Measurements from ENCODE around the gene GPR180. TPM values are rescaled to one million over a fixed set of nuclear protein-coding genes. Genes with fewer than 3 reads are reported as not detected.
"Not testable (repeated sequence)": the region's sequence is repeated elsewhere in the genome, so short reads cannot be mapped to it uniquely, and the experiment has no call there.

The GPR180 gene
- total and polyA plus RNA-seq, 4 donors: 6.4 to 19.4 (median 8.1) TPM

GRCh38 chr13:94636096-94636495 is 34.4 kb downstream of the GPR180 start:
- not testable (repeated sequence) for H3K36me3 ChIP-seq (ENCODE audit: control insufficient read depth, insufficient read depth, low read length)

GRCh38 chr13:94636942-94637578 is 35.4 kb downstream of the GPR180 start:
- no CpG with 5 or more reads among the region's 1 CpG for WGBS (ENCODE audit: insufficient coverage)
- no peak for DNase-seq (ENCODE audit: low read depth in 4 of 6, low spot score in 6 of 6)
- no peaks in the 10 kb centered on the region for H3K4me1 ChIP-seq (ENCODE audit: control insufficient read depth, insufficient read depth, low read length)
- no peaks in the 10 kb centered on the region for H3K27me3 ChIP-seq (ENCODE audit: control insufficient read depth, insufficient read depth, low read length)
- no peaks in the 10 kb centered on the region for H3K9me3 ChIP-seq (ENCODE audit: control insufficient read depth, insufficient read depth, low read length)
- no peak overlapping the region for H3K27ac ChIP-seq (ENCODE audit: low read depth, low read length)
- H3K36me3 ChIP-seq (ENCODE audit: control insufficient read depth, insufficient read depth, low read length): no peaks in the 10 kb centered on the region
- H3K4me3 ChIP-seq (ENCODE audit: low read depth, low read length): no peak overlapping the region

More at GRCh38 chr13:94636096-94636495, 34.4 kb downstream of the GPR180 start:
- not testable (repeated sequence) for H3K4me1 ChIP-seq (ENCODE audit: control insufficient read depth, insufficient read depth, low read length); DNase-seq (ENCODE audit: low read depth in 4 of 6, low spot score in 6 of 6); H3K9me3 ChIP-seq (ENCODE audit: control insufficient read depth, insufficient read depth, low read length); H3K27ac ChIP-seq (ENCODE audit: low read depth, low read length); H3K4me3 ChIP-seq (ENCODE audit: low read depth, low read length); H3K27me3 ChIP-seq (ENCODE audit: control insufficient read depth, insufficient read depth, low read length)
- WGBS (ENCODE audit: insufficient coverage): 100% methylated on average over 2 of the region's 5 CpGs

GRCh38 chr13:94637677-94638076 is 36.0 kb downstream of the GPR180 start:
- not testable (repeated sequence) for H3K4me3 ChIP-seq (ENCODE audit: low read depth, low read length); H3K4me1 ChIP-seq (ENCODE audit: control insufficient read depth, insufficient read depth, low read length); H3K27ac ChIP-seq (ENCODE audit: low read depth, low read length); H3K27me3 ChIP-seq (ENCODE audit: control insufficient read depth, insufficient read depth, low read length); H3K36me3 ChIP-seq (ENCODE audit: control insufficient read depth, insufficient read depth, low read length); H3K9me3 ChIP-seq (ENCODE audit: control insufficient read depth, insufficient read depth, low read length); DNase-seq (ENCODE audit: low read depth in 4 of 6, low spot score in 6 of 6)
- no CpG with 5 or more reads among the region's 3 CpGs for WGBS (ENCODE audit: insufficient coverage)

GRCh38 chr13:94640721-94641120 is 39.1 kb downstream of the GPR180 start:
- DNase-seq (ENCODE audit: low read depth in 4 of 6, low spot score in 6 of 6): peak in 1 of 6 donors; percentile 25
- Histone ChIP-seq H3K9me3 (ENCODE audit: control insufficient read depth, insufficient read depth, low read length) (no peaks in the 10 kb centered on the region), H3K4me3 (ENCODE audit: low read depth, low read length) (no peak overlapping the region), H3K27ac (ENCODE audit: low read depth, low read length) (no peak overlapping the region), H3K27me3 (ENCODE audit: control insufficient read depth, insufficient read depth, low read length) (no peaks in the 10 kb centered on the region), H3K4me1 (ENCODE audit: control insufficient read depth, insufficient read depth, low read length) (no peaks in the 10 kb centered on the region), H3K36me3 (ENCODE audit: control insufficient read depth, insufficient read depth, low read length) (no peaks in the 10 kb centered on the region)
- WGBS (ENCODE audit: insufficient coverage): no CpG with 5 or more reads among the region's 2 CpGs

GRCh38 chr13:94641409-94641941 is 39.8 kb downstream of the GPR180 start:
- H3K27me3 ChIP-seq (ENCODE audit: control insufficient read depth, insufficient read depth, low read length): no peaks in the 10 kb centered on the region
- H3K9me3 ChIP-seq (ENCODE audit: control insufficient read depth, insufficient read depth, low read length): no peaks in the 10 kb centered on the region
- DNase-seq (ENCODE audit: low read depth in 4 of 6, low spot score in 6 of 6): peak in 2 of 6 donors; percentile 13 to 34
- no peak overlapping the region for H3K4me3 ChIP-seq (ENCODE audit: low read depth, low read length)
- no CpG with 5 or more reads among the region's 3 CpGs for WGBS (ENCODE audit: insufficient coverage)
- no peaks in the 10 kb centered on the region for H3K36me3 ChIP-seq (ENCODE audit: control insufficient read depth, insufficient read depth, low read length)
- H3K4me1 ChIP-seq (ENCODE audit: control insufficient read depth, insufficient read depth, low read length): no peaks in the 10 kb centered on the region
- H3K27ac ChIP-seq (ENCODE audit: low read depth, low read length): peak overlapping the region; percentile 48

- Histone ChIP-seq H3K9me3 (ENCODE audit: control insufficient read depth, insufficient read depth, low read length) (no peaks in the 10 kb centered on the region), H3K4me1 (ENCODE audit: control insufficient read depth, insufficient read depth, low read length) (no peaks in the 10 kb centered on the region), H3K4me3 (ENCODE audit: low read depth, low read length) (no peak overlapping the region), H3K36me3 (ENCODE audit: control insufficient read depth, insufficient read depth, low read length) (no peaks in the 10 kb centered on the region), H3K27ac (ENCODE audit: low read depth, low read length) (no peak overlapping the region), H3K27me3 (ENCODE audit: control insufficient read depth, insufficient read depth, low read length) (no peaks in the 10 kb centered on the region)
- WGBS (ENCODE audit: insufficient coverage): no CpG with 5 or more reads among the region's 4 CpGs
- DNase-seq (ENCODE audit: low read depth in 4 of 6, low spot score in 6 of 6): peak in 1 of 6 donors; percentile 13
Measured at GRCh38 chr13:94646904-94647303, 45.2 kb downstream of the GPR180 start.

- H3K27ac ChIP-seq (ENCODE audit: low read depth, low read length): no peak overlapping the region
- no peaks in the 10 kb centered on the region for H3K36me3 ChIP-seq (ENCODE audit: control insufficient read depth, insufficient read depth, low read length)
- no CpG with 5 or more reads among the region's 1 CpG for WGBS (ENCODE audit: insufficient coverage)
- H3K9me3 ChIP-seq (ENCODE audit: control insufficient read depth, insufficient read depth, low read length): peaks cover 4% of the 10 kb centered on the region
- no peaks in the 10 kb centered on the region for H3K27me3 ChIP-seq (ENCODE audit: control insufficient read depth, insufficient read depth, low read length)
- no peak overlapping the region for H3K4me3 ChIP-seq (ENCODE audit: low read depth, low read length)
- DNase-seq (ENCODE audit: low read depth in 4 of 6, low spot score in 6 of 6): no peak
- H3K4me1 ChIP-seq (ENCODE audit: control insufficient read depth, insufficient read depth, low read length): no peaks in the 10 kb centered on the region
Measured at GRCh38 chr13:94656176-94656575, 54.5 kb downstream of the GPR180 start.

GRCh38 chr13:94656766-94657165 is 55.1 kb downstream of the GPR180 start:
- Histone ChIP-seq H3K4me3 (ENCODE audit: low read depth, low read length) (no peak overlapping the region), H3K9me3 (ENCODE audit: control insufficient read depth, insufficient read depth, low read length) (peaks cover 4% of the 10 kb centered on the region), H3K27ac (ENCODE audit: low read depth, low read length) (no peak overlapping the region), H3K4me1 (ENCODE audit: control insufficient read depth, insufficient read depth, low read length) (no peaks in the 10 kb centered on the region), H3K27me3 (ENCODE audit: control insufficient read depth, insufficient read depth, low read length) (peaks cover 3% of the 10 kb centered on the region), H3K36me3 (ENCODE audit: control insufficient read depth, insufficient read depth, low read length) (no peaks in the 10 kb centered on the region)
- DNase-seq (ENCODE audit: low read depth in 4 of 6, low spot score in 6 of 6): no peak
- no CpG with 5 or more reads among the region's 1 CpG for WGBS (ENCODE audit: insufficient coverage)

GRCh38 chr13:94657167-94657566 is 55.5 kb downstream of the GPR180 start:
- Histone ChIP-seq H3K4me3 (ENCODE audit: low read depth, low read length) (no peak overlapping the region), H3K9me3 (ENCODE audit: control insufficient read depth, insufficient read depth, low read length) (peaks cover 4% of the 10 kb centered on the region), H3K27ac (ENCODE audit: low read depth, low read length) (no peak overlapping the region), H3K4me1 (ENCODE audit: control insufficient read depth, insufficient read depth, low read length) (no peaks in the 10 kb centered on the region), H3K36me3 (ENCODE audit: control insufficient read depth, insufficient read depth, low read length) (no peaks in the 10 kb centered on the region), H3K27me3 (ENCODE audit: control insufficient read depth, insufficient read depth, low read length) (peaks cover 6% of the 10 kb centered on the region)
- no peak for DNase-seq (ENCODE audit: low read depth in 4 of 6, low spot score in 6 of 6)
- WGBS (ENCODE audit: insufficient coverage): no CpG with 5 or more reads among the region's 4 CpGs

- 100% methylated on average over 1 of the region's 1 CpG for WGBS (ENCODE audit: insufficient coverage)
- H3K4me3 ChIP-seq (ENCODE audit: low read depth, low read length): no peak overlapping the region
Measured at GRCh38 chr13:94658926-94659597, 57.4 kb downstream of the GPR180 start.

More at GRCh38 chr13:94658926-94659597, 57.4 kb downstream of the GPR180 start:
- no peaks in the 10 kb centered on the region for H3K36me3 ChIP-seq (ENCODE audit: control insufficient read depth, insufficient read depth, low read length)
- peaks cover 6% of the 10 kb centered on the region for H3K27me3 ChIP-seq (ENCODE audit: control insufficient read depth, insufficient read depth, low read length)
- no peaks in the 10 kb centered on the region for H3K4me1 ChIP-seq (ENCODE audit: control insufficient read depth, insufficient read depth, low read length)
- no peak overlapping the region for H3K27ac ChIP-seq (ENCODE audit: low read depth, low read length)
- no peak for DNase-seq (ENCODE audit: low read depth in 4 of 6, low spot score in 6 of 6)
- peaks cover 4% of the 10 kb centered on the region for H3K9me3 ChIP-seq (ENCODE audit: control insufficient read depth, insufficient read depth, low read length)
